Epithelial cell of esophagus (primary cell): ENCODE measurements around the gene NDST1.

Experiments
- DNase-seq: peaks from one replicate; pipeline ENCODE4 v3.0.0; 2010; ENCODE audit warnings: low read depth
- H3K4me3 ChIP-seq: 2 replicates; pipeline ENCODE4 v1.5.1; 2011; ENCODE audit warnings: mild to moderate bottlenecking, low read length, control low read depth
- CTCF ChIP-seq: IDR thresholded peaks from 2 replicates; pipeline ENCODE4 v1.5.1; 2011; ENCODE audit warnings: low read depth, mild to moderate bottlenecking, low read length, control low read depth, inconsistent platforms; ENCODE audit not compliant: insufficient read depth; ENCODE audit errors: missing control alignments

NDST1 gene

GRCh38 chr5:150590979-150591695, 83.2 kb downstream of the NDST1 start:
- no peak for DNase-seq
- TF ChIP-seq CTCF, result no peak

GRCh38 chr5:150593593-150593992, 85.7 kb downstream of the NDST1 start:
- TF ChIP-seq CTCF, result no peak
- no peak for DNase-seq
- H3K4me3 ChIP-seq, result no peak overlapping the region

More at GRCh38 chr5:150590979-150591695, 83.2 kb downstream of the NDST1 start:
- no peak overlapping the region for H3K4me3 ChIP-seq

- no peak for TF ChIP-seq CTCF
- no peak overlapping the region for H3K4me3 ChIP-seq
- no peak for DNase-seq
Measured at GRCh38 chr5:150593996-150594395, 86.1 kb downstream of the NDST1 start.

GRCh38 chr5:150595466-150596031, 87.6 kb downstream of the NDST1 start:
- no peak for TF ChIP-seq CTCF
- H3K4me3 ChIP-seq, result no peak overlapping the region
- DNase-seq, result no peak

- H3K4me3 ChIP-seq, result no peak overlapping the region
- no peak for TF ChIP-seq CTCF
- no peak for DNase-seq
Measured at GRCh38 chr5:150596313-150596712, 88.4 kb downstream of the NDST1 start.

- no peak overlapping the region for H3K4me3 ChIP-seq
- no peak for DNase-seq
- TF ChIP-seq CTCF, result no peak
Measured at GRCh38 chr5:150596826-150597225, 88.9 kb downstream of the NDST1 start.

- TF ChIP-seq CTCF, result no peak
- DNase-seq, result no peak
- no peak overlapping the region for H3K4me3 ChIP-seq
Measured at GRCh38 chr5:150598006-150598405, 90.1 kb downstream of the NDST1 start.
